Neural progenitor cell (in vitro differentiated cells): ENCODE measurements around the gene BNIP3. TPM values are rescaled to one million over a fixed set of nuclear protein-coding genes. Genes with fewer than 3 reads are reported as not detected.

ENCODE experiments used
- DNase-seq: peaks from one replicate; pipeline ENCODE4 v3.0.0-alpha.2; 2016; ENCODE audit warnings: low spot score
- H2AFZ ChIP-seq: fragments of 200-600 bp; sonication (generic); replicated peaks from 2 replicates; pipeline ENCODE4 v1.6.1; 2016; ENCODE audit warnings: antibody characterized with exemption
- H3F3A ChIP-seq: fragments of 200-600 bp; sonication (generic); 2 replicates; pipeline ENCODE4 v1.6.1; 2016; ENCODE audit warnings: antibody characterized with exemption, low read depth
- H3K27ac ChIP-seq: fragments of 200-600 bp; sonication (generic); 2 replicates; pipeline ENCODE4 v1.5.1; 2016; ENCODE audit warnings: mild to moderate bottlenecking
- H3K27me3 ChIP-seq: fragments of 200-600 bp; sonication (generic); 2 replicates; pipeline ENCODE4 v1.6.1; 2016; ENCODE audit warnings: mild to moderate bottlenecking, moderate library complexity
- H3K36me3 ChIP-seq: fragments of 200-600 bp; sonication (generic); 2 replicates; pipeline ENCODE4 v1.5.1; 2016
- H3K4me1 ChIP-seq: fragments of 200-600 bp; sonication (generic); 2 replicates; pipeline ENCODE4 v1.6.1; 2016; ENCODE audit warnings: mixed run types
- H3K4me2 ChIP-seq: fragments of 200-600 bp; sonication (generic); 2 replicates; pipeline ENCODE4 v1.6.1; 2016
- H3K4me3 ChIP-seq: fragments of 200-600 bp; sonication (generic); 2 replicates; pipeline ENCODE4 v1.5.1; 2016
- H3K79me2 ChIP-seq: fragments of 200-600 bp; sonication (generic); 2 replicates; pipeline ENCODE4 v1.6.1; 2016; ENCODE audit warnings: low read depth
- H3K9ac ChIP-seq: fragments of 200-600 bp; sonication (generic); 2 replicates; pipeline ENCODE4 v1.6.1; 2016
- H3K9me3 ChIP-seq: fragments of 200-600 bp; sonication (generic); 2 replicates; pipeline ENCODE4 v1.5.1; 2016; ENCODE audit warnings: low read depth
- H4K20me1 ChIP-seq: fragments of 200-600 bp; sonication (generic); 2 replicates; pipeline ENCODE4 v1.6.1; 2016; ENCODE audit warnings: low read depth
- H3K27ac Mint-ChIP-seq: 3 replicates; pipeline ENCODE4 v1.8.0; 2021; ENCODE audit warnings: mixed read lengths
- H3K27me3 Mint-ChIP-seq: 2 replicates; pipeline ENCODE4 v1.8.0; 2022; ENCODE audit warnings: low read depth, mild to moderate bottlenecking, inconsistent platforms, moderate library complexity, mixed read lengths; ENCODE audit not compliant: insufficient read depth
- H3K36me3 Mint-ChIP-seq: 3 replicates; pipeline ENCODE4 v1.8.0; 2021; ENCODE audit warnings: mixed read lengths
- H3K4me1 Mint-ChIP-seq: 3 replicates; pipeline ENCODE4 v1.8.0; 2021; ENCODE audit warnings: mixed read lengths
- H3K4me3 Mint-ChIP-seq: 3 replicates; pipeline ENCODE4 v1.8.0; 2021; ENCODE audit warnings: mild to moderate bottlenecking, moderate library complexity, mixed read lengths
- H3K9me3 Mint-ChIP-seq: 3 replicates; pipeline ENCODE4 v1.8.0; 2020; ENCODE audit warnings: mixed read lengths
- CTCF ChIP-seq: fragments of 200-600 bp; sonication (generic); IDR thresholded peaks from 2 replicates; pipeline ENCODE4 v1.5.1; 2017; ENCODE audit warnings: antibody characterized with exemption, mild to moderate bottlenecking
- EZH2 ChIP-seq: fragments of 200-600 bp; sonication (generic); IDR thresholded peaks from 2 replicates; pipeline ENCODE4 v1.6.1; 2017; ENCODE audit warnings: antibody characterized with exemption, mild to moderate bottlenecking, moderate library complexity
- EZH2phosphoT487 ChIP-seq: fragments of 200-600 bp; sonication (generic); IDR thresholded peaks from 2 replicates; pipeline ENCODE4 v1.6.1; 2017; ENCODE audit warnings: antibody characterized with exemption
- total RNA-seq: library from RNA; depleted of rRNA; stranded (reverse); fragments of >200 nt; gene quantifications from 2 replicates; pipeline ENCODE4 v1.2.3, GENCODE V29; 2015; ENCODE audit warnings: low replicate concordance

BNIP3 gene
- total RNA-seq, 1 donor from 2014 or later, result 256 TPM

- peaks cover 22% of the 10 kb centered on the region for H3K36me3 Mint-ChIP-seq
- peaks cover 2% of the 10 kb centered on the region for H3K27me3 Mint-ChIP-seq
- Histone ChIP-seq H3F3A (no peaks in the 10 kb centered on the region), H3K27ac (no peak overlapping the region), H3K4me2 (no peak overlapping the region), H3K27me3 (no peaks in the 10 kb centered on the region), H4K20me1 (peaks cover 15% of the 10 kb centered on the region), H3K4me3 (no peak overlapping the region), H3K9me3 (no peaks in the 10 kb centered on the region), H3K79me2 (peaks cover 54% of the 10 kb centered on the region), H3K9ac (no peak overlapping the region), H2AFZ (no peak overlapping the region), H3K4me1 (no peaks in the 10 kb centered on the region), H3K36me3 (no peaks in the 10 kb centered on the region)
- H3K27ac Mint-ChIP-seq, result no peak overlapping the region
- H3K4me3 Mint-ChIP-seq, result no peak overlapping the region
- H3K9me3 Mint-ChIP-seq, result peaks cover 6% of the 10 kb centered on the region
- no peak for TF ChIP-seq EZH2
- no peak for TF ChIP-seq CTCF
- no peak for TF ChIP-seq EZH2phosphoT487
- peaks cover 18% of the 10 kb centered on the region for H3K4me1 Mint-ChIP-seq
- no peak for DNase-seq
Measured at GRCh38 chr10:131934769-131935168, 47.0 kb downstream of the BNIP3 start.

- Histone ChIP-seq H4K20me1 (peaks cover 26% of the 10 kb centered on the region), H3K79me2 (peaks cover 64% of the 10 kb centered on the region), H3F3A (no peaks in the 10 kb centered on the region), H3K9ac (no peak overlapping the region), H3K4me3 (no peak overlapping the region), H3K4me1 (peaks cover 8% of the 10 kb centered on the region), H3K4me2 (no peak overlapping the region), H2AFZ (no peak overlapping the region), H3K27ac (no peak overlapping the region), H3K36me3 (no peaks in the 10 kb centered on the region), H3K27me3 (no peaks in the 10 kb centered on the region), H3K9me3 (no peaks in the 10 kb centered on the region)
- Mint-ChIP-seq H3K36me3 (peaks cover 31% of the 10 kb centered on the region), H3K4me3 (no peak overlapping the region), H3K9me3 (peaks cover 6% of the 10 kb centered on the region), H3K27ac (no peak overlapping the region), H3K27me3 (peaks cover 4% of the 10 kb centered on the region), H3K4me1 (peaks cover 27% of the 10 kb centered on the region)
- DNase-seq, result no peak
- no peak for TF ChIP-seq CTCF
- TF ChIP-seq EZH2, result no peak
- no peak for TF ChIP-seq EZH2phosphoT487
Measured at GRCh38 chr10:131933696-131934086, 48.0 kb downstream of the BNIP3 start.

- H3K36me3 ChIP-seq, result no peaks in the 10 kb centered on the region
Measured at GRCh38 chr10:131933016-131933695, 48.6 kb downstream of the BNIP3 start.

More at GRCh38 chr10:131933016-131933695, 48.6 kb downstream of the BNIP3 start:
- Mint-ChIP-seq H3K36me3 (peaks cover 34% of the 10 kb centered on the region), H3K4me1 (peaks cover 31% of the 10 kb centered on the region), H3K9me3 (peaks cover 6% of the 10 kb centered on the region), H3K27ac (no peak overlapping the region), H3K4me3 (no peak overlapping the region), H3K27me3 (peaks cover 4% of the 10 kb centered on the region)
- TF ChIP-seq EZH2 (no peak), EZH2phosphoT487 (no peak), CTCF (no peak)
- H3K27me3 ChIP-seq, result no peaks in the 10 kb centered on the region
- H3K4me3 ChIP-seq, result no peak overlapping the region
- H3K4me1 ChIP-seq, result peaks cover 11% of the 10 kb centered on the region
- no peaks in the 10 kb centered on the region for H3F3A ChIP-seq
- H3K4me2 ChIP-seq, result no peak overlapping the region
- H3K79me2 ChIP-seq, result peaks cover 70% of the 10 kb centered on the region
- no peak for DNase-seq
- no peak overlapping the region for H3K27ac ChIP-seq
- no peak overlapping the region for H2AFZ ChIP-seq
- H4K20me1 ChIP-seq, result peaks cover 32% of the 10 kb centered on the region
- no peaks in the 10 kb centered on the region for H3K9me3 ChIP-seq
- H3K9ac ChIP-seq, result no peak overlapping the region
